ENCODE results near the gene IFNA14. TPM values are rescaled to one million over a fixed set of nuclear protein-coding genes. Genes with fewer than 3 reads are reported as not detected.
"Not testable (repeated sequence)": the region's sequence is repeated elsewhere in the genome, so short reads cannot be mapped to it uniquely, and the experiment has no call there.

The IFNA14 gene
- total RNA-seq, 1 donor from 2014 or later, result not detected

DNA sequence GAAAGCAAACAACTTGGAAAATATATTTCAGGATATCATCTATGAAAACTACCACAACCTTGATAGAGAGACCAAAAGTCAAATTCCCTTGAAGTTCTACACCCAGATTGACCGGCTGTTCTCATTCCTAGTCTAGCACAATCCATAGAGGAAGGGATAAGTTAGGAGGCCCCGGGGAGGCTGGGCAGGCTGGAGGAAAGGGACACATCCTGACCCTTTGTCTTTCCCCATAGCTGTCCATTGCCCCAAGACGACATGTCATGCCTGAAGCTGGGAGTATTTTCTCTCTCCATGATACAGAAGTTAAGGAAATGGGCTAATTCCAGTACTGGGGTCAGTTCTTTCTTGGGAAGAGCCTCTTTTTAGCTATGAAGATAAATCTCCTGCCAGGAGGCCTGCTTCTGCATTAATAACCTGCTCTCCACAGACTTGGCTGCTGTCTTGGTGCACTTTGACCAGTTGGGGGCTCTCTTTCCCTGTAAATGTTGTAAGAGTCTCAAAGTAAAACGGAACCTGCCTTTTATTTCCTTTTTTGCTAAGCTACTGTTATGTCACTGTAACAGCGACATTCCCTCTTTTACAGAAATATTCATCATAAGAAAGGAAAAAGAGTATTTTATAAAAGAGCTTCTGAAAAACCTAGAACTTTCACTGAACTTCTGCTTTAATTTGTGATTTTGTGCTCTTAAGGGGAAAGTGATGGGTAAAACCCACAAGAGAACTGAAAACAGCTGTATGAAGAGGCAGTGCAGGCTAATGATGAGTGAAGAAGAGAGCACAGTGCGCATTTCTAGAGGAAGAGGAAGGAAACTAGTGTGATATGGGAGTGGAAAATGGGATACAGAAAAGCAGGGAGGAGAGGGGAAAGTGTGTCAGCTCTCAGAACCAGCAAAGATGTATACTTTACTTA is 44.7 kb downstream of the IFNA14 start:
- DNase-seq (ENCODE audit: low spot score); H3K4me1 Mint-ChIP-seq (ENCODE audit: low read depth); H3K4me3 Mint-ChIP-seq (ENCODE audit: unreplicated experiment); H3K36me3 Mint-ChIP-seq (ENCODE audit: low read depth); H3K9me3 Mint-ChIP-seq (ENCODE audit: low read depth); H3K27ac Mint-ChIP-seq (ENCODE audit: unreplicated experiment): not testable (repeated sequence)
- H3K27me3 Mint-ChIP-seq (ENCODE audit: low read depth), result peaks cover 31% of the 10 kb centered on the region
- TF ChIP-seq CTCF (IDR thresholded peaks at IDR 0.05), result peak; percentile 77

Other genes starting within 250 kb of the IFNA14 start
- gene HACD4, start 208.4 kb downstream of the IFNA14 start, total RNA-seq, result 0.97 to 1.3 TPM (median 0.97 TPM) in 3 replicates
- gene IFNB1, start 162.1 kb downstream of the IFNA14 start, total RNA-seq, result not detected in 3 replicates
- gene IFNW1, start 98.2 kb downstream of the IFNA14 start, total RNA-seq, result not detected in 3 replicates
- gene IFNA21, start 73.3 kb downstream of the IFNA14 start, total RNA-seq, result not detected in 3 replicates
- not detected in 3 replicates for gene IFNA4, start 52.4 kb downstream of the IFNA14 start, total RNA-seq
- gene IFNA7, start 37.8 kb downstream of the IFNA14 start, total RNA-seq, result not detected in 3 replicates
- not detected in 3 replicates for gene IFNA10, start 32.9 kb downstream of the IFNA14 start, total RNA-seq
- not detected in 3 replicates for gene IFNA16, start 22.7 kb downstream of the IFNA14 start, total RNA-seq
- gene IFNA17, start 11.8 kb downstream of the IFNA14 start, total RNA-seq, result not detected in 3 replicates
- gene IFNA5, start 65.3 kb upstream of the IFNA14 start, total RNA-seq, result not detected in 3 replicates
- gene KLHL9, start 95.4 kb upstream of the IFNA14 start, total RNA-seq, result 27.6 to 32.6 TPM (median 28.9 TPM) in 3 replicates
- not detected in 3 replicates for gene IFNA6, start 110.9 kb upstream of the IFNA14 start, total RNA-seq
- gene IFNA13, start 128.1 kb upstream of the IFNA14 start, total RNA-seq, result not detected in 3 replicates
- gene IFNA2, start 145.4 kb upstream of the IFNA14 start, total RNA-seq, result not detected in 3 replicates
- gene IFNA8, start 169.1 kb upstream of the IFNA14 start, total RNA-seq, result not detected in 3 replicates
- not detected in 3 replicates for gene IFNA1, start 200.4 kb upstream of the IFNA14 start, total RNA-seq
- gene IFNE, start 242.3 kb upstream of the IFNA14 start, total RNA-seq, result not detected in 3 replicates

Measured in chondrocyte (in vitro differentiated cells).